UCSD-AML1 (cell line): ENCODE measurements around the gene MFSD6.
A peak's percentile ranks its signal among the peaks of the same experiment; 100 is the strongest.
"Not testable (repeated sequence)": the region's sequence is repeated elsewhere in the genome, so short reads cannot be mapped to it uniquely, and the experiment has no call there.

Experiments
- DNase-seq: peaks from one replicate; lab custom pipeline; 2025; ENCODE audit not compliant: unreplicated experiment; lab: John Stamatoyannopoulos, UW

The MFSD6 gene

GRCh38 chr2:190407662-190408537, at the start of gene MFSD6:
Gene MFSD6, plus strand, starts transcription at chr2:190408355. Its CDS starts 27,675 bp downstream, at chr2:190436030.
- peak; percentile 49 for DNase-seq

- not testable (repeated sequence) for DNase-seq
Observed at GRCh38 chr2:190358655-190359448, 49.3 kb upstream of the MFSD6 start.

GRCh38 chr2:190360561-190360960, 47.6 kb upstream of the MFSD6 start:
- no peak for DNase-seq

GRCh38 chr2:190360965-190361364, 47.2 kb upstream of the MFSD6 start:
- DNase-seq: no peak

GRCh38 chr2:190361572-190361971, 46.6 kb upstream of the MFSD6 start:
- no peak for DNase-seq

GRCh38 chr2:190362894-190363293, 45.3 kb upstream of the MFSD6 start:
- no peak for DNase-seq

- no peak for DNase-seq
Observed at GRCh38 chr2:190365499-190366204, 42.5 kb upstream of the MFSD6 start.

GRCh38 chr2:190366248-190366753, 41.9 kb upstream of the MFSD6 start:
- DNase-seq: no peak

- no peak for DNase-seq
Observed at GRCh38 chr2:190367091-190367490, 41.1 kb upstream of the MFSD6 start.

- no peak for DNase-seq
Observed at GRCh38 chr2:190369635-190370034, 38.5 kb upstream of the MFSD6 start.

- DNase-seq: no peak
Observed at GRCh38 chr2:190376083-190376482, 32.1 kb upstream of the MFSD6 start.

- no peak for DNase-seq
Observed at GRCh38 chr2:190376591-190377245, 31.4 kb upstream of the MFSD6 start.

GRCh38 chr2:190378880-190379237, 29.3 kb upstream of the MFSD6 start:
- DNase-seq: no peak

GRCh38 chr2:190379249-190379964, 28.7 kb upstream of the MFSD6 start:
- no peak for DNase-seq

GRCh38 chr2:190380962-190381412, 27.2 kb upstream of the MFSD6 start:
- DNase-seq: no peak

- no peak for DNase-seq
Observed at GRCh38 chr2:190382851-190383250, 25.3 kb upstream of the MFSD6 start.

- no peak for DNase-seq
Observed at GRCh38 chr2:190387422-190387821, 20.7 kb upstream of the MFSD6 start.

GRCh38 chr2:190396271-190396670, 11.9 kb upstream of the MFSD6 start:
- DNase-seq: no peak

GRCh38 chr2:190402986-190403603, 5.1 kb upstream of the MFSD6 start:
- DNase-seq: no peak

- DNase-seq: no peak
Observed at GRCh38 chr2:190404487-190404886, 3.7 kb upstream of the MFSD6 start.
